GM21786 (cell line): ENCODE results near the gene MANBA.

Source experiments
- ATAC-seq: cut with Tn5 transposase; IDR thresholded peaks from one replicate; pipeline ENCODE4 v1.9.1; 2021; ENCODE audit not compliant: unreplicated experiment

MANBA gene

GRCh38 chr4:102760645-102761295, at the start of gene MANBA:
MANBA (minus strand) TSS chr4:102760968; CDS start chr4:102760894, 74 bp downstream.
- peak; percentile 90 for ATAC-seq

- ATAC-seq, result no peak
Measured at GRCh38 chr4:102809691-102810090, 48.9 kb upstream of the MANBA start.

- peak; percentile 73 for ATAC-seq
Measured at GRCh38 chr4:102809190-102809589, 48.4 kb upstream of the MANBA start.

- no peak for ATAC-seq
Measured at GRCh38 chr4:102808009-102808408, 47.2 kb upstream of the MANBA start.

- peak; percentile 56 for ATAC-seq
Measured at GRCh38 chr4:102807345-102807744, 46.6 kb upstream of the MANBA start.

GRCh38 chr4:102799816-102800215, 39.0 kb upstream of the MANBA start:
- no peak for ATAC-seq

GRCh38 chr4:102794999-102795398, 34.2 kb upstream of the MANBA start:
- no peak for ATAC-seq

GRCh38 chr4:102792361-102792936, 31.7 kb upstream of the MANBA start:
- ATAC-seq, result no peak

GRCh38 chr4:102791318-102791835, 30.6 kb upstream of the MANBA start:
- ATAC-seq, result no peak

GRCh38 chr4:102789317-102789717, 28.5 kb upstream of the MANBA start:
- no peak for ATAC-seq

- no peak for ATAC-seq
Measured at GRCh38 chr4:102787944-102788343, 27.2 kb upstream of the MANBA start.

GRCh38 chr4:102787096-102787881, 26.5 kb upstream of the MANBA start:
- no peak for ATAC-seq

- ATAC-seq, result no peak
Measured at GRCh38 chr4:102786279-102786678, 25.5 kb upstream of the MANBA start.

- ATAC-seq, result no peak
Measured at GRCh38 chr4:102783006-102783405, 22.2 kb upstream of the MANBA start.

GRCh38 chr4:102781570-102781969, 20.8 kb upstream of the MANBA start:
- ATAC-seq, result no peak

GRCh38 chr4:102780476-102781144, 19.8 kb upstream of the MANBA start:
- no peak for ATAC-seq

- ATAC-seq, result no peak
Measured at GRCh38 chr4:102779204-102779603, 18.4 kb upstream of the MANBA start.

GRCh38 chr4:102778720-102779119, 18.0 kb upstream of the MANBA start:
- ATAC-seq, result no peak

GRCh38 chr4:102775805-102776204, 15.0 kb upstream of the MANBA start:
- ATAC-seq, result no peak

- ATAC-seq, result no peak
Measured at GRCh38 chr4:102774254-102774653, 13.5 kb upstream of the MANBA start.

- ATAC-seq, result no peak
Measured at GRCh38 chr4:102772738-102773340, 12.1 kb upstream of the MANBA start.
